HepG2 (cell line): ENCODE measurements around the gene PRTN3. TPM values are rescaled to one million over a fixed set of nuclear protein-coding genes. Genes with fewer than 3 reads are reported as not detected.

Experiments
- ATF6 ChIP-seq: sonication (generic); formaldehyde crosslinking; conservative IDR thresholded peaks from 2 replicates; pipeline ENCODE4 v1.4.0; 2020; ENCODE audit warnings: missing genetic modification reagents
- CEBPG ChIP-seq: IDR thresholded peaks from 2 replicates; pipeline ENCODE4 v1.6.1; 2016
- ESRRA ChIP-seq: sonication (generic); formaldehyde crosslinking; IDR thresholded peaks from 2 replicates; pipeline ENCODE4 v1.5.1; 2020; ENCODE audit warnings: mild to moderate bottlenecking, low read depth, missing genetic modification reagents
- ETS1 ChIP-seq: sonication (generic); formaldehyde crosslinking; IDR thresholded peaks from 2 replicates; pipeline ENCODE4 v1.4.0; 2020; ENCODE audit warnings: missing genetic modification reagents
- HNRNPK ChIP-seq: fragments of 200-400 bp; formaldehyde crosslinking; IDR thresholded peaks from 2 replicates; pipeline ENCODE4 v1.6.1; 2018; ENCODE audit warnings: low read length, low read depth, moderate library complexity, mild to moderate bottlenecking; ENCODE audit not compliant: poor library complexity, severe bottlenecking
- HOXA3 ChIP-seq: sonication (generic); formaldehyde crosslinking; IDR thresholded peaks from 2 replicates; pipeline ENCODE4 v1.5.0; 2020; ENCODE audit warnings: missing genetic modification reagents
- MEIS1 ChIP-seq: sonication (generic); formaldehyde crosslinking; IDR thresholded peaks from 2 replicates; pipeline ENCODE4 v1.9.0; 2021; ENCODE audit warnings: mild to moderate bottlenecking, missing genetic modification reagents, moderate library complexity, borderline replicate concordance
- PCBP2 ChIP-seq: fragments of 200-400 bp; formaldehyde crosslinking; optimal IDR thresholded peaks from 2 replicates; pipeline ENCODE3; 2018; ENCODE audit warnings: low read length, low read depth; ENCODE audit not compliant: poor library complexity, severe bottlenecking
- PHF20 ChIP-seq: sonication (generic); formaldehyde crosslinking; IDR thresholded peaks from 2 replicates; pipeline ENCODE4 v1.5.0; 2020; ENCODE audit warnings: mild to moderate bottlenecking, missing genetic modification reagents
- PHF5A ChIP-seq: IDR thresholded peaks from one replicate; pipeline ENCODE4 v1.6.1; 2018; ENCODE audit warnings: low read depth, missing genetic modification reagents; ENCODE audit not compliant: unreplicated experiment
- PLSCR1 ChIP-seq: sonication (generic); formaldehyde crosslinking; IDR thresholded peaks from 2 replicates; pipeline ENCODE4 v1.5.0; 2020; ENCODE audit warnings: missing genetic modification reagents, mild to moderate bottlenecking, borderline replicate concordance
- PRDM15 ChIP-seq: sonication (generic); formaldehyde crosslinking; IDR thresholded peaks from 2 replicates; pipeline ENCODE4 v1.4.0; 2020; ENCODE audit warnings: missing genetic modification reagents
- SP140L ChIP-seq: sonication (generic); formaldehyde crosslinking; IDR thresholded peaks from 2 replicates; pipeline ENCODE4 v1.4.0; 2020; ENCODE audit warnings: missing genetic modification reagents, borderline replicate concordance
- YY1 ChIP-seq: IDR thresholded peaks from 2 replicates; pipeline ENCODE4 v1.6.1; 2011; ENCODE audit warnings: low read length, low read depth, moderate library complexity, mild to moderate bottlenecking; ENCODE audit not compliant: insufficient read depth, insufficient replicate concordance
- ZNF138 ChIP-seq: sonication (generic); formaldehyde crosslinking; IDR thresholded peaks from 2 replicates; pipeline ENCODE4 v1.5.0; 2020; ENCODE audit warnings: mild to moderate bottlenecking, low read depth, missing genetic modification reagents
- ZNF296 ChIP-seq: sonication (generic); formaldehyde crosslinking; conservative IDR thresholded peaks from 2 replicates; pipeline ENCODE4 v1.5.0; 2020; ENCODE audit warnings: mild to moderate bottlenecking, missing genetic modification reagents
- ZNF432 ChIP-seq: sonication (generic); formaldehyde crosslinking; IDR thresholded peaks from 2 replicates; pipeline ENCODE4 v1.5.0; 2020; ENCODE audit warnings: missing genetic modification reagents, mild to moderate bottlenecking, borderline replicate concordance
- ZNF460 ChIP-seq: sonication (generic); formaldehyde crosslinking; IDR thresholded peaks from 2 replicates; pipeline ENCODE4 v1.5.1; 2020; ENCODE audit warnings: missing genetic modification reagents, mild to moderate bottlenecking, borderline replicate concordance
- ZNF589 ChIP-seq: sonication (generic); formaldehyde crosslinking; conservative IDR thresholded peaks from 2 replicates; pipeline ENCODE4 v1.8.0; 2022; ENCODE audit warnings: mild to moderate bottlenecking, moderate library complexity, missing genetic modification reagents
- ZSCAN20 ChIP-seq: sonication (generic); formaldehyde crosslinking; IDR thresholded peaks from 2 replicates; pipeline ENCODE4 v1.4.0; 2020; ENCODE audit warnings: missing genetic modification reagents, mild to moderate bottlenecking, borderline replicate concordance
- polyA plus RNA-seq, 8 experiments: library from polyadenylated mRNA; depleted of rRNA in 3 of 8; stranded (reverse) in 7 of 8; unstranded in 1 of 8; fragments of >200 nt; fragmentation: Illumina TruSeq in 4 of 8; extraction: Trizol in 4 of 8; gene quantifications; 2 replicates each; pipeline versions ENCODE4 v1.2.1 to v1.2.3, GENCODE V29; 2011 to 2016; ENCODE audit warnings: low read depth in 4 of 8, missing spikeins in 1 of 8, mixed read lengths in 1 of 8; ENCODE audit not compliant: insufficient read depth in 1 of 8
- total RNA-seq, 5 experiments: library from RNA; depleted of rRNA; stranded (reverse); fragments of >200 nt; fragmentation: Illumina TruSeq; extraction: Trizol; gene quantifications; 2 replicates each; pipeline ENCODE4 v1.2.3, GENCODE V29; 2016; ENCODE audit warnings: low read depth in 1 of 5

PRTN3 gene
- total and polyA plus RNA-seq, 2 of the 13 experiments (the other 11 are each of a cell fraction or from before 2014, with no cell fraction given), result not detected

GRCh38 chr19:812747-813218 is 28.0 kb upstream of the PRTN3 start (continued):
- TF ChIP-seq PRDM15 (CRISPR knock-in tag) (no peak), PCBP2 (no peak), ZNF589 (CRISPR knock-in tag) (no peak), ESRRA (CRISPR knock-in tag) (no peak), ZNF432 (CRISPR knock-in tag) (no peak), PHF20 (CRISPR knock-in tag) (no peak), ZNF138 (no peak), ETS1 (CRISPR knock-in tag) (no peak), SP140L (no peak), CEBPG (no peak), HOXA3 (CRISPR knock-in tag) (peak; percentile 65), ZSCAN20 (no peak), PLSCR1 (CRISPR knock-in tag) (no peak), ZNF460 (CRISPR knock-in tag) (no peak), ZNF296 (CRISPR knock-in tag) (no peak), ATF6 (no peak), YY1 (no peak), MEIS1 (CRISPR knock-in tag) (no peak), PHF5A (CRISPR knock-in tag) (no peak), HNRNPK (peak; percentile 3)
- TF ChIP-seq, all 625 proteins: peak for 5
